Brain microvascular endothelial cell (primary cell): ENCODE data around the gene ITGA2.
"Not testable (repeated sequence)": the region's sequence is repeated elsewhere in the genome, so short reads cannot be mapped to it uniquely, and the experiment has no call there.

Experiments used
- DNase-seq: peaks from one replicate; pipeline ENCODE4 v3.0.0-alpha.2; 2020
- H3K27ac ChIP-seq: fragments of 250-450 bp; sonication (Bioruptor Pico); 2 replicates; pipeline ENCODE4 v1.5.1; 2020; ENCODE audit warnings: mild to moderate bottlenecking, moderate library complexity
- H3K27me3 ChIP-seq: fragments of 250-450 bp; sonication (Bioruptor Pico); replicated peaks from 2 replicates; pipeline ENCODE4 v1.5.1; 2020; ENCODE audit warnings: mild to moderate bottlenecking
- H3K36me3 ChIP-seq: fragments of 250-450 bp; sonication (Bioruptor Pico); replicated peaks from 2 replicates; pipeline ENCODE4 v1.5.1; 2020; ENCODE audit warnings: mild to moderate bottlenecking
- H3K4me3 ChIP-seq: 2 replicates; pipeline ENCODE4 v1.5.1; 2011; ENCODE audit warnings: low read depth, mild to moderate bottlenecking, control low read depth, low read length, moderate library complexity
- CTCF ChIP-seq: IDR thresholded peaks from 2 replicates; pipeline ENCODE4 v1.5.1; 2011; ENCODE audit warnings: low read depth, mild to moderate bottlenecking, moderate library complexity, low read length, control low read depth, inconsistent platforms; ENCODE audit errors: missing control alignments
- in situ Hi-C: cut with HindIII; loops from 2 replicates; pipeline ENCODE4 v1.10.0; 2017; ENCODE audit warnings: low sequenced_read_pairs, low pct_ligation_motif_present

The ITGA2 gene

DNA sequence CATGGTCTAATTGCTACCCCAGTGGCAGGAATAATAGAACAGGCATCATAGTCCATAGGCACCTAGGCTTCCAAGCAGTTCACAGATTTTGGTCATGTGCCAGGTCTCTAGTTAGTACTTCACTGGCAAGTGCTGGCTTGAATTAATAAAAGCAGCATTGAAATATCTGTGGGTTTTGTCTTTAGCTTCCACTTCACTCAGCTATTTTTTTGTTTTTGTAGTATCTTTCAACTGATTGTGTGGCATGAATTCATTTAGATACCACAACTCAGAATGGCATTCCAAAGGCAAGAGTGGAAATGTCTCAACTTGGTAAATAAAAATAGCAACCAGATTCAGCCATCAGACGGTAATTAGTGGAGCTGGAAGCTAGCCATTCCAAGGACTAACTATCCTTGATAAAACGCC is 27.9 kb upstream of the ITGA2 start:
- Histone ChIP-seq H3K27me3 (no peaks in the 10 kb centered on the region), H3K27ac (no peak overlapping the region), H3K36me3 (no peaks in the 10 kb centered on the region), H3K4me3 (no peak overlapping the region)
- no peak for TF ChIP-seq CTCF
- no peak for DNase-seq
- in situ Hi-C loops, result no loop called here

DNA sequence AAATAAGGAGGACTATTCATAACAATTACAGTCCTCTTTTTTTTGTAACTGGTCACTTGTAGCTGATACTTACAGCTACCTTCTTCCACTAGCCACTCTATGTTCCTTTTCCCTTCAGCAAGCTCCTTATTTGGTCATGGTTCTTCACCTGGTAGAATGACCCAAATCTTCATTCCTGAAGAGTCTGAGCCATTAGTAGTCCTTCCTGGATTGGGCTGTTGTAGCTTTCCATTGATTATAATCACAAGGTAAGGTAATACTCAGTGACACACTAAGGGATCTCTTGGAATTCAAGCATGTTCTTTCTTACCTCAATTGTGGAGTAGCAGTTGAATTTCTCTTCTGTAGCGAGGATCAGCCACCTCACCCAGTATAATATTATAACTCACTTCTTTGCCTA is 25.5 kb upstream of the ITGA2 start:
- no peaks in the 10 kb centered on the region for H3K27me3 ChIP-seq
- no peak for DNase-seq
- no peak overlapping the region for H3K4me3 ChIP-seq
- in situ Hi-C loops, result no loop called here
- TF ChIP-seq CTCF, result no peak
- H3K36me3 ChIP-seq, result no peaks in the 10 kb centered on the region
- no peak overlapping the region for H3K27ac ChIP-seq

- no peak overlapping the region for H3K27ac ChIP-seq
- H3K36me3 ChIP-seq, result no peaks in the 10 kb centered on the region
- no peak for DNase-seq
- TF ChIP-seq CTCF, result peak; percentile 32
- no peak overlapping the region for H3K4me3 ChIP-seq
- H3K27me3 ChIP-seq, result no peaks in the 10 kb centered on the region
- in situ Hi-C loops, result no loop called here
Measured at GRCh38 chr5:52964138-52964537, 25.0 kb upstream of the ITGA2 start.

- in situ Hi-C loops, DNase-seq, H3K36me3 ChIP-seq, H3K4me3 ChIP-seq, H3K27me3 ChIP-seq, H3K27ac ChIP-seq: not testable (repeated sequence)
Measured at GRCh38 chr5:52976157-52976556, 13.0 kb upstream of the ITGA2 start.

DNA sequence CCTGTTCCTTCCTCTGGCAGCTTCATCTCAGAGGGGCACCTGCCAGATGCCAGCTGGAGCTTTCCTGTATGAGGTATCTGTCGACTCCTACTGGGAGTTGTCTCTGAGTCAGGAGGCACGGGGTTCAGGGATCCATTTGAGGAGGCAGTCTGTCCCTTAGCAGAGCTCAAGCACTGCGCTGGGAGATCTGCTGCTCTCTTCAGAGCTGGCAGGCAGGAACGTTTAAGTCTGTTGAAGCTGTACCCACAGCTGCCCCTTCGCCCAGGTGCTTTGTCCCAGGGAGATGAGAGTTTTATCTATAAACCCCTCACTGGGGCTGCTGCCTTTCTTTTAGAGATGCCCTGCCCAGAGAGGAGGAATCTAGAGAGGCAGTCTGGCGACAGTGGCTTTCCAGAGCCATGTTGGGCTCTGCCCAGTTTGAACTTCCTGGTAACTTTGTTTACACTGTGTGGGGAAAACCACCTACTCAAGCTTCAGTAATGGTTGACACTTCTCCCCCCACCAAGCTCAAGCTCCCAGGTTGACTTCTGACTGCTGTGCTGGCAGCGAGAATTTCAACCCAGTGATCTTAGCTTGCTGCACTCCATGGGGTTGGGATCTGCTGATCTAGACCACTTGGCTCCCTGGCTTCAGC is 11.8 kb upstream of the ITGA2 start:
- H3K4me3 ChIP-seq, result no peak overlapping the region
- no peak for TF ChIP-seq CTCF
- no peaks in the 10 kb centered on the region for H3K27me3 ChIP-seq
- in situ Hi-C loops, result no loop called here
- no peak overlapping the region for H3K27ac ChIP-seq
- no peaks in the 10 kb centered on the region for H3K36me3 ChIP-seq
- DNase-seq, result no peak

GRCh38 chr5:52981507-52981906 is 7.6 kb upstream of the ITGA2 start:
- no peak for TF ChIP-seq CTCF
- H3K4me3 ChIP-seq, result no peak overlapping the region
- no peak overlapping the region for H3K27ac ChIP-seq
- no peak for DNase-seq
- in situ Hi-C loops, result no loop called here
- no peaks in the 10 kb centered on the region for H3K27me3 ChIP-seq
- H3K36me3 ChIP-seq, result no peaks in the 10 kb centered on the region
